Central memory CD4-positive, alpha-beta T cell (primary cell): ENCODE measurements around the gene MYCBP2.
"Not testable (repeated sequence)": the region's sequence is repeated elsewhere in the genome, so short reads cannot be mapped to it uniquely, and the experiment has no call there.

Experiments used
- DNase-seq: peaks from one replicate; pipeline ENCODE4 v3.0.0; 2022

Gene MYCBP2

GRCh38 chr13:77298426-77298825 is 28.5 kb downstream of the MYCBP2 start:
- no peak for DNase-seq

GRCh38 chr13:77291774-77292173 is 35.1 kb downstream of the MYCBP2 start:
- no peak for DNase-seq

- no peak for DNase-seq
These were observed 36.6 kb downstream of the MYCBP2 start for GRCh38 chr13:77290342-77290741.

GRCh38 chr13:77289851-77290250 is 37.0 kb downstream of the MYCBP2 start:
- DNase-seq = no peak

- not testable (repeated sequence) for DNase-seq
These were observed 41.3 kb downstream of the MYCBP2 start for GRCh38 chr13:77285632-77286031.

- DNase-seq = no peak
These were observed 41.8 kb downstream of the MYCBP2 start for GRCh38 chr13:77285098-77285497.

GRCh38 chr13:77274126-77274525 is 52.8 kb downstream of the MYCBP2 start:
- DNase-seq = no peak

- DNase-seq = no peak
These were observed 57.8 kb downstream of the MYCBP2 start for GRCh38 chr13:77269141-77269540.

- DNase-seq = no peak
These were observed 59.5 kb downstream of the MYCBP2 start for GRCh38 chr13:77267362-77267761.

GRCh38 chr13:77265336-77265735 is 61.6 kb downstream of the MYCBP2 start:
- no peak for DNase-seq

- DNase-seq = no peak
These were observed 64.7 kb downstream of the MYCBP2 start for GRCh38 chr13:77262198-77262597.

GRCh38 chr13:77250975-77251374 is 75.9 kb downstream of the MYCBP2 start:
- no peak for DNase-seq

GRCh38 chr13:77245224-77245623 is 81.7 kb downstream of the MYCBP2 start:
- DNase-seq = not testable (repeated sequence)

GRCh38 chr13:77239312-77239711 is 87.6 kb downstream of the MYCBP2 start:
- DNase-seq = no peak

GRCh38 chr13:77235456-77236022 is 91.4 kb downstream of the MYCBP2 start:
- no peak for DNase-seq

GRCh38 chr13:77233159-77233558 is 93.7 kb downstream of the MYCBP2 start:
- no peak for DNase-seq

- no peak for DNase-seq
These were observed 96.3 kb downstream of the MYCBP2 start for GRCh38 chr13:77230560-77230959.

- no peak for DNase-seq
These were observed 100.9 kb downstream of the MYCBP2 start for GRCh38 chr13:77225946-77226345.

GRCh38 chr13:77222909-77223308 is 104.0 kb downstream of the MYCBP2 start:
- no peak for DNase-seq

- DNase-seq = no peak
These were observed 104.7 kb downstream of the MYCBP2 start for GRCh38 chr13:77222000-77222690.

GRCh38 chr13:77219401-77219800 is 107.5 kb downstream of the MYCBP2 start:
- no peak for DNase-seq

GRCh38 chr13:77218274-77218673 is 108.6 kb downstream of the MYCBP2 start:
- no peak for DNase-seq

GRCh38 chr13:77215543-77215942 is 111.4 kb downstream of the MYCBP2 start:
- no peak for DNase-seq

- no peak for DNase-seq
These were observed 113.2 kb downstream of the MYCBP2 start for GRCh38 chr13:77213644-77214043.

- DNase-seq = no peak
These were observed 119.0 kb downstream of the MYCBP2 start for GRCh38 chr13:77207943-77208342.
